Islet precursor cell (in vitro differentiated cells): ENCODE results near the gene RTN4RL1.
A peak's percentile ranks its signal among the peaks of the same experiment; 100 is the strongest.

Source experiments
- DNase-seq: peaks from one replicate; pipeline ENCODE4 v3.0.0-alpha.2; 2018

Gene RTN4RL1

GRCh38 chr17:2059547-2060384 lies 34.6 kb upstream of the RTN4RL1 start:
- no peak for DNase-seq

GRCh38 chr17:2058586-2059546 lies 33.7 kb upstream of the RTN4RL1 start:
- peak; percentile 78 for DNase-seq

- DNase-seq: no peak
Measured at GRCh38 chr17:2057760-2058585, 32.8 kb upstream of the RTN4RL1 start.

- DNase-seq: no peak
Measured at GRCh38 chr17:2057175-2057759, 32.1 kb upstream of the RTN4RL1 start.

DNA sequence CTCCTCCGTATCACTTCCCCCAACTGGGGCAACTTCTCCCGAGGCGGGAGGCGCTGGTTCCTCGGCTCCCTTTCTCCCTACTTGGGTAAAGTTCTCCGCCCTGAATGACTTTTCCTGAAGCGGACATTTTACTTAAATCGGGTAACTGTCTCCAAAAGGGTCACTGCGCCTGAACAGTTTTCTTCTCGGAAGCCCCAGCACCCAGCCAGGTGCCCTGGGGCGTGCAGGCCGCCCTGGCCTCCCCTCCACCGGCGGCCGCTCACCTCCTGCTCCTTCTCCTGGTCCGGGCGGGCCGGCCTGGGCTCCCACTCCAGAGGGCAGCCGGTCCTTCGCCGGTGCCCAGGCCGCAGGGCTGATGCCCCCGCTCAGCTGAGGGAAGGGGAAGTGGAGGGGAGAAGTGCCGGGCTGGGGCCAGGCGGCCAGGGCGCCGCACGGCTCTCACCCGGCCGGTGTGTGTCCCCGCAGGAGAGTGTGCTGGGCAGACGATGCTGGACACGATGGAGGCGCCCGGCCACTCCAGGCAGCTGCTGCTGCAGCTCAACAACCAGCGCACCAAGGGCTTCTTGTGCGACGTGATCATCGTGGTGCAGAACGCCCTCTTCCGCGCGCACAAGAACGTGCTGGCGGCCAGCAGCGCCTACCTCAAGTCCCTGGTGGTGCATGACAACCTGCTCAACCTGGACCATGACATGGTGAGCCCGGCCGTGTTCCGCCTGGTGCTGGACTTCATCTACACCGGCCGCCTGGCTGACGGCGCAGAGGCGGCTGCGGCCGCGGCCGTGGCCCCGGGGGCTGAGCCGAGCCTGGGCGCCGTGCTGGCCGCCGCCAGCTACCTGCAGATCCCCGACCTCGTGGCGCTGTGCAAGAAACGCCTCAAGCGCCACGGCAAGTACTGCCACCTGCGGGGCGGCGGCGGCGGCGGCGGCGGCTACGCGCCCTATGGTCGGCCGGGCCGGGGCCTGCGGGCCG lies 31.4 kb upstream of the RTN4RL1 start:
- DNase-seq: peak; percentile 85

- DNase-seq: peak; percentile 54
Measured at GRCh38 chr17:2055292-2056205, 30.4 kb upstream of the RTN4RL1 start.

DNA sequence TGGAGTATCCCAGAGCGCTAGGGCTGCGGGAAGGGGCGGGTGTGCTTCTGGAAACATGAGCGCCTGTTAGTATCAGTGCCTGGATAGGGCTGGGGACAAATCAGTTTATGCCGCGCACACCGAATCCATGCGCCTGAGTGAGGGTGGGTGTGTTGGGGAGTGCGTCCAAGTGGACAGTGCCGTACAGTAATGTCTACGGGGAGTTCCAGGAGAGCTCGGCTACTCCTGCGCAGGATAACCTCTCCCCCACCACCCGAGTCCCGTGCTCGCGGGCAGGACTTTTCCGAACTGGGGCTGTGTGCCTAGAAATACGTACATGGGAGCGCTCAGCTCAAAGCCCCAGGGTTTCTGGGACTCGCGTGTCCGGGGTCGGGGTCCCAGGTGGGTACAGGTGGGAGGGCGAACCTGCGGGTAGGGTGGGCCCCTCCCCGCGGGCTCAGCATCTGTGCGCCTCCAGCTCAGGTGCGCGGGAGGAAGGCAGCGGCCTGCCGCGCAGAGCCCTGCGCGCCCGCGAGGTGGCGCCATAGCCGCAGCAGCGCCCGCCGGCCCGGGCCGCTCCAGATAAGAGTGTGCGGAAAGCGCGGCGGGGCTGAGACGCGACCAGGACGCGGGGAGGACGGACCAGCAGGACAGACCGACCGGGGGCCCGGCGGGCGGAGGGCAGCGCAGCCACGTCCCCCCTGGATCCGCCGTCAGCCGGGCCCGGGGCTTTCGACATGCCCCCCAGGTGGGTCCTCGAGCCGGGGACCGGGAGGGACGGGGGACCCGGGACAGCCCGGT lies 29.6 kb upstream of the RTN4RL1 start, which contains the start of gene HIC1:
TSS of gene HIC1 (plus strand) at position 592 of the 780 bp plus-strand sequence. CDS start 1,588 bp downstream, outside the sequence.
- DNase-seq: peak; percentile 88

DNA sequence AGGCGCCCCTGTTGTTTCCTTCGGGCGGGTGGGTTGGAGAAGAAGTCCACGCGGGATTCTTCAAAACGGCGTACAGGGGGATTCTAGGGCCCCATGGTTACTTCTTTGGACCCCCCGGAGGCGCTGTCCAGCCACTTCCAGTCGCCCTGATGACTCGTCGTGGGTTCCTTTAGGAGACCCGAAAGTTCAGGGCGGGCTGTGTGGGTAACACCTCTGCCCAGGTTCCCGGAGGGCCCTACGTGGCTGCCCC lies 29.1 kb upstream of the RTN4RL1 start:
- no peak for DNase-seq

DNA sequence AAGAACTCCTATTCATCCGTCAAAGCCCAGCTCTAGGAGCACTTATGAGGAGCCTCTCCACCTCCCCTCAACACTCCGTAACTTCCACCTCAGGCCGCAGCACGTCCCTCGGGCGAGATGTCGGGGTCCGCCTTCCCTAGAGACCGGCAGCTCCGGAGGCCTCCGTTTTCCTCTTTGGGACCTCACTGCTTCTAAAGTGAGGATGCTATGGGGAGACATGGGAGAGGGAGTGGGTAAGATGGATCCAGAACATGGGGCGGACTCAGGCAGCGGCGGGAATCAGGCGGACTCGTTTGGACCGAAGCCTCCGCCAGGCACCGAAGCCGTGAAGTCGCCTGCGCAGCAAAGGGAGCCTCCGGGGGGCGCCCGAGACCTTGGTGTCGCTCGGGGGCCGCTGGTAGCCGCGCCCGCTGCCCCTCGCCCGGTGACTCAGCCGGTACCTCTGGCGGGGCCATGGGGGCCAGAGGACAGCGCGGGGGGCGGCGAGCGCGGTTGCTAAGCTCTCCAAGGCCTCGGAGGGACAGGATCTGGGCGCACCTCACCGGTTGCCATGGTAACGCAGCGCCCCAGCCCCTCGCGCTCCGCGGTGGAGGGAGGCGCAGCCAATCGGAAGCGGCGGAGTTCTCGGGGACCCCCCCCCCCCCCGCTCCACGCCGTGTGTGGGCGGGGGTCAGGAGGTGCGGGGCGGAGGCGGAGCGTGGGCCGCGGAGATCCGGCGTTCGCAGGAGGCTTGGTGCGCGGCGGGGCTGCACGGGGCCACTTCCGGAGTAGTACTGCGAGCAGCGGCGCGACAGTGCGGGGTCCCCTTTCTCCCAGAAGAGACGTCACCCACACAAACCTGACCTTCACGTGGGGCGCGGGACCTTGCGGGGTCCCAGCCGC lies 28.5 kb upstream of the RTN4RL1 start:
- DNase-seq: peak; percentile 89

GRCh38 chr17:2051933-2052559 lies 26.9 kb upstream of the RTN4RL1 start:
- DNase-seq: no peak

DNA sequence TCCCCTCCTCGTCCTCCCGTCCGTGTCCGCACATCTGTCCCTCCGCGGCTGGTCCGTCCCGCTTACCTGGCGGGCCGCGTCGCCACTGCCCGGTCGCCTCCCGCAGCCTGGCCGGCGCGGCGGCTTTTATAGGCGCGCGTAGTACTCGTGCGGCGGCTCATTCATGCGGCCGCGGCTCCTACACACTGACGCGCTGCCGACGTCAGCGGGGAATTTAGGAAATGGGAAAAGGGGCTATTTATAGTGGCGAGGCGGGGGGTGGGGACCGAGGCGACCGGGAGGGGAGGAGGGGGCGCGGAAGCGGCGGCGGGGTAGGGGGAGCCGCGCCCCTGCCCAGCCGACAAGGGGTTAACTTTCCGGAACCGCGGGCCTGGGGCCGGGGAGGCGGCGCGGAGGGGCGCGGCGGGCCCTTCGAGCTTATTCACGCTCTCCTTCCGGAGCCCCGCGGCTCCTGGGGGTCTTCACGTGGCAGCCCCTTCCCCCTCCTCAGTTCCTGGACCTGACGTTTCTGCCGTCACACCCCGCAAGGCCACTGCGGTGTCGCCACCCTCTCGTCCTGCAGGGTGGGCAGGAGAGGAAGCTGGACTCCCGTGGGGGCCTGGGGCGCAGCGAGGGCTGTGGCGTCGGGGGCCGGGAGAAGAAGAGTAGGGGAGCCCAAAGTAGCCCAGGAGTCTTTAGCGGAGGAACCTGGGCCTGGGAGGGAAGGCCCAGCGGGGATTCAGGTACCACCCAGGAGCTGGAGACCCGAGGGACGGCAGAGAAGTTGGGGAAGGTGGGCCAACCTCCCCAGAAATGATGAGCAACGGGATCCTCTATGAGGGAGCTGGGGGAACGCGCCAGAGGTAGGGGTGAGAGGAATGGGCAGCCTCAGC lies 26.2 kb upstream of the RTN4RL1 start:
- DNase-seq: no peak

DNA sequence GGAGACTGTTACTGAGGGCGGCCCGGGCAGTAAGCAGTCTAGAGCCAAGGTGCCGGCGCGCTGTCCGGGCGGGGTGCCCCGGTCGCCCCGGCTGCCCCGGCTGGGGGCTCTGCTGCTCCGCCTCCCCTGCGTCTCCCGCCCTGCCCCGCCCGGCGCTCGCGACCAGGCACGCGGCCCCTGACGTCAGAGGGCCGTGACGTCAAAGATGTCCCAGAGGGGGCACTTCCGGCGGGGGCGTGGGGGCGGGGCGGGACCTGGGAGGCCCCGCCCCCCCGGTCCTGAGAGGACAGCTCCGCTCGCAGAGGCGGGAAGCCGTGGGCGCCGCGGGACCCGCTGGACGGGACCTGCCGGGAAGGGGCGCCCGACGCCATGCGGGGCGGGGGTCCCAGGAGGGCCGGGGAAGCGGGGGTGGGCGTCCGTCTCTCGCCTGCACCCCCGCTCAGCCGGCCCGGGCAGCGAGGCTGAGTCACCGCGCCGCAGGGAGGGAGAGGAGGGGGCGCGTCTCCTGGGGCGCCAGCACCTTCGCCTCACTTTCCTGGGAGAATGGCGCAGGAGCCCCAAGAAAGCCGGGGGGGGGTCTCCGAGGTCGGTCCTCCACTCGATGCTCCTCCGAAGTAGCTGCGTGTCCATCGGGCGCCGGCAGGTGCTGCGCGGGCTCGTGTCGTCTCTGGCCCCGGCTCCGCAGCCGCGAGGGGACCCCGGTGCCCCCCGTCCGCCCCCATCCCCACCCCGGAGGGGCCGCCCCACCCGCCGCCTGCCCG lies 25.3 kb upstream of the RTN4RL1 start:
- DNase-seq: peak; percentile 87

DNA sequence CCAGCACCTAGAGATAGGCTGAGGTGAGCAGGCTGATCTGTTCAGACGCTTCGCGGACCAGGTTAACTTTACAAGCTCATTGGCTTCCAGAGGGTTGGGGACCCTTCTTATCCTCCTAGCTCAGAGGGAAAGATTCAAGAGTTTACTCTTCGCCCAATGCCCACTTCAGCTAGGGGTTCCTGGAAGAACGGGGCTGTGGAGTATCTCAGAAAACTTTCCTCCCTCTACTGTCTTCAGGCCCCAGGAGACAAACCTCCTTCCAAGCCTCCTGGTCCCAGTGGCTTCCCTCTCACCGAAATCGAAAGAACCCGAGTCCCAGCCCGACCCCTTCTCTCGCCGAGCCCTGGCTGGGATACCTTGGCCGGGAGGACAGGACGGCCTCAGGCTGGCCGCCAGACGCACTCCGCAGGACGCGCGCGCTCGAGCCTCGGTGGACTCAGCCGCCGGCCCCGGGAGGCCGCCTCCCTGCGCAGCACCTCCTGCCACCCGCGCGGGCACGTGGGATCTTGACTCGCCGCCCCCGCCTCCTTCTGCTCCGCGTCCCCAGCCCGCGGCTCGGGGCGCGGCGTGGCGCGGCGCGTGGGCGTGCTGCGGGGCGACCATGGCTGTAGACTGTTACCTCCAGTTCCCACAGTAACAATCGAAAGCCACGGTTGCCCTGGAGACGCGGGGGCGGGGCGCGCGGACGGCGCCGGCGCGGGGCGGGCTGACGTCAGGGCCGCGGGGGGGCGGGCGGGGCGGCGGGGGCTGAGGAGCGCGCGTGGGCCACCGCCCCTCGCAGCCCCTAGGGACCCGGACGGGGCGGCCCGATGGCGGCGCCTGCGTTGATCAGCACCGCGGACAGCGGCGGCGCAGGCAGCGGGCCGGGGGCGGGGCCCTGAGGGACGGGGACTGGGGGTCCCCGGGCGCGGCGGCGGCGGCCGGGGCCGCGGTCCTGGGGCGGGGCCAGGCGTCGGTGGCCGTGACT lies 24.5 kb upstream of the RTN4RL1 start:
- DNase-seq: peak; percentile 93

DNA sequence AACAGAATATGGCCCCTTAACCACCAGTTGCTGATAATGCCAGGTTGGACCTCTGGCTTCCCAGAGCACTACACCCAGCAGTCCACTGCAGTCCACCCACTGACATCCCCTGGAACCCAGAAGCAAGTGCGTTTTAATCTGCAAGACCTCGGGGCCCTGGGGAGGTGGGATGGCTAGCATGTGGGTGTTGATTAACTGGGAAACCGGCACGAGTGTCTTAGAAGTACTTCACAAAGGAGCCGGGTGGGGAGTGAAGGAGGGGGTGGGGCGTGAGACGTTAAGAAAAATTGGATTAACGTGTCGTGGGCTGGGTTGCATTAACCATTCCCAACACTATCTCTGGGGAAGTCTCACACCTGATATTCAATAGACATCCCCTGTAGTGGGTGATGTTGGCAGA lies 23.7 kb upstream of the RTN4RL1 start:
- DNase-seq: no peak

DNA sequence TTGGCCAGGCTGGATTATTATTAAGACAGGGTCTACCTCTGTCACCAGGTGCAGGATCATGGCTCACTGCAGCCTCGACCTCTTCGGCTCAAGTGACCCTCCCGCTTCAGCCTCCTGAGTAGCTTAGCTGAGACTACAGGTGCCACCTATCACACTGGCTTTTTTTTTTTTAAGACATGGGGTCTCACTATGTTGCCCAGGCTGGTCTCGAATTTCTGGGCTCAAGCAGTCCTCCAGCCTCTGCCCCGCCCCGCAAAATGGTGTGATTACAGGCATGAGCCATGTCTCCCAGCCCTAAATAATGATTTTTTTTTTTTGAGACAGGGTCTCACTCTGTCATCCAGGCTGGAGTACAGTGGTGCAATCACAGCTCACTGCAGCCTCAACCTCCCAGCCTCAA lies 22.5 kb upstream of the RTN4RL1 start:
- no peak for DNase-seq
